ENCODE measurements around the gene SLC6A19. TPM values are rescaled to one million over a fixed set of nuclear protein-coding genes. Genes with fewer than 3 reads are reported as not detected.

Gene SLC6A19
- total and polyA plus RNA-seq, 10 of the 15 experiments (the other 5 are each of a cell fraction or from before 2014, with no cell fraction given): 0.01 to 0.03 TPM; not detected in 8

- FAIRE-seq (no peak), DNase-seq (ENCODE audit: low read depth, low spot score) (no peak), ATAC-seq (no peak)
- intact Hi-C loops (cut with micrococcal nuclease; ENCODE audit: unreplicated experiment): no loop called here
- ChIA-PET POLR2A (no interaction called here), SMC1A (ENCODE audit: uncharacterized antibody, unreplicated experiment) (no interaction called here), CTCF (no interaction called here), RAD21 (ENCODE audit: unreplicated experiment) (no interaction called here)
- Histone ChIP-seq H3K27ac (ENCODE audit: control insufficient read depth, insufficient read depth) (no peak overlapping the region), H3K9me3 (replicated peaks; ENCODE audit: control insufficient read depth, insufficient read depth, low read length) (no peaks in the 10 kb centered on the region), H3K36me3 (ENCODE audit: control insufficient read depth in 2 of 2, insufficient read depth in 2 of 2, low read length in 1 of 2) (no peaks in the 10 kb centered on the region), H3K9ac (ENCODE audit: control insufficient read depth, insufficient read depth, low read length) (no peak overlapping the region), H4K20me1 (ENCODE audit: control insufficient read depth, insufficient read depth) (no peaks in the 10 kb centered on the region; the same call in 1 of the 2 replicates), H2AFZ (ENCODE audit: control insufficient read depth, low read depth, low read length) (no peak overlapping the region), H3K4me3 (no peak overlapping the region), H3K79me2 (ENCODE audit: control insufficient read depth, insufficient read depth, low read length) (no peaks in the 10 kb centered on the region), H3K4me1 (ENCODE audit: control insufficient read depth, insufficient read depth, low read length) (no peaks in the 10 kb centered on the region), H3K27me3 (replicated peaks in 1 of 2; ENCODE audit: control insufficient read depth in 2 of 2, insufficient read depth in 2 of 2, low read length in 1 of 2) (no peaks in the 10 kb centered on the region), H3K4me2 (ENCODE audit: control insufficient read depth, insufficient read depth) (no peak overlapping the region)
- in situ Hi-C loops (cut with MboI): no loop called here
- BruUV-seq (replicated peaks): no TSS peak
- WGBS (ENCODE audit: insufficient coverage, insufficient replicate concordance, low lambda C conversion rate, missing lambda C conversion rate): 37% methylated on average over 23 of the region's 24 CpGs
- TF ChIP-seq PAX8 (IDR thresholded peaks at IDR 0.05): no peak
- no peak for TF ChIP-seq NFYB (IDR thresholded peaks at IDR 0.05; ENCODE audit: insufficient read depth, low read depth, low read length)
- no peak for TF ChIP-seq FOXM1 (IDR thresholded peaks at IDR 0.05; ENCODE audit: low read depth, low read length)
- TF ChIP-seq KDM1A (IDR thresholded peaks at IDR 0.05; ENCODE audit: borderline replicate concordance): no peak
- no peak for TF ChIP-seq EED (IDR thresholded peaks at IDR 0.05; ENCODE audit: low read depth)
- TF ChIP-seq EP300 (IDR thresholded peaks at IDR 0.05; ENCODE audit: borderline replicate concordance in 1 of 2, control insufficient read depth in 1 of 2, low read depth in 2 of 2, low read length in 2 of 2): no peak
- no peak for TF ChIP-seq ZNF207 (IDR thresholded peaks at IDR 0.05; ENCODE audit: borderline replicate concordance)
- TF ChIP-seq MYC (IDR thresholded peaks at IDR 0.05; ENCODE audit: insufficient read depth, insufficient read length, insufficient replicate concordance, low read length, severe bottlenecking): no peak
- TF ChIP-seq TBL1XR1 (IDR thresholded peaks at IDR 0.05; ENCODE audit: low read depth, low read length): no peak
- TF ChIP-seq CEBPB (IDR thresholded peaks at IDR 0.05; ENCODE audit: borderline replicate concordance in 1 of 2, low read depth in 2 of 2, low read length in 2 of 2): no peak
- TF ChIP-seq NRF1 (conservative IDR thresholded peaks at IDR 0.05; ENCODE audit: low read depth, low read length): no peak
- TF ChIP-seq, protein P1, sequence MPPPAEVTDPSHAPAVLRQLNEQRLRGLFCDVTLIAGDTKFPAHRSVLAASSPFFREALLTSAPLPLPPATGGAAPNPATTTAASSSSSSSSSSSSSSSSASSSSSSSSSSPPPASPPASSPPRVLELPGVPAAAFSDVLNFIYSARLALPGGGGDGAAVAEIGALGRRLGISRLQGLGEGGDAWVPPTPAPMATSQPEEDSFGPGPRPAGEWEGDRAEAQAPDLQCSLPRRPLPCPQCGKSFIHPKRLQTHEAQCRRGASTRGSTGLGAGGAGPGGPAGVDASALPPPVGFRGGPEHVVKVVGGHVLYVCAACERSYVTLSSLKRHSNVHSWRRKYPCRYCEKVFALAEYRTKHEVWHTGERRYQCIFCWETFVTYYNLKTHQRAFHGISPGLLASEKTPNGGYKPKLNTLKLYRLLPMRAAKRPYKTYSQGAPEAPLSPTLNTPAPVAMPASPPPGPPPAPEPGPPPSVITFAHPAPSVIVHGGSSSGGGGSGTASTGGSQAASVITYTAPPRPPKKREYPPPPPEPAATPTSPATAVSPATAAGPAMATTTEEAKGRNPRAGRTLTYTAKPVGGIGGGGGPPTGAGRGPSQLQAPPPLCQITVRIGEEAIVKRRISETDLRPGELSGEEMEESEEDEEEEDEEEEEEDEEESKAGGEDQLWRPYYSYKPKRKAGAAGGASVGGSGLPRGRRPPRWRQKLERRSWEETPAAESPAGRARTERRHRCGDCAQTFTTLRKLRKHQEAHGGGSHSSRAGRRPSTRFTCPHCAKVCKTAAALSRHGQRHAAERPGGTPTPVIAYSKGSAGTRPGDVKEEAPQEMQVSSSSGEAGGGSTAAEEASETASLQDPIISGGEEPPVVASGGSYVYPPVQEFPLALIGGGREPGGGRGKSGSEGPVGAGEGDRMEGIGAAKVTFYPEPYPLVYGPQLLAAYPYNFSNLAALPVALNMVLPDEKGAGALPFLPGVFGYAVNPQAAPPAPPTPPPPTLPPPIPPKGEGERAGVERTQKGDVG (CRISPR knock-in tag; IDR thresholded peaks at IDR 0.05): no peak
Observed at GRCh38 chr5:1203311-1203967, 2.0 kb downstream of the SLC6A19 start.

Measured in GM12878 (cell line).